SKM-1 (cell line): ENCODE results near the gene ATRNL1.

Source experiments
- DNase-seq: peaks from one replicate; lab custom pipeline; 2025; ENCODE audit not compliant: unreplicated experiment; lab: John Stamatoyannopoulos, UW

ATRNL1 gene

GRCh38 chr10:115879372-115880089 is 786.4 kb downstream of the ATRNL1 start:
- no peak for DNase-seq

- no peak for DNase-seq
Measured at GRCh38 chr10:115882021-115882420, 788.9 kb downstream of the ATRNL1 start.

GRCh38 chr10:115883372-115883771 is 790.2 kb downstream of the ATRNL1 start:
- no peak for DNase-seq

- no peak for DNase-seq
Measured at GRCh38 chr10:115884331-115884730, 791.2 kb downstream of the ATRNL1 start.

- no peak for DNase-seq
Measured at GRCh38 chr10:115895166-115895565, 802.0 kb downstream of the ATRNL1 start.

GRCh38 chr10:115898242-115898641 is 805.1 kb downstream of the ATRNL1 start:
- DNase-seq, result no peak

GRCh38 chr10:115902596-115902995 is 809.4 kb downstream of the ATRNL1 start:
- DNase-seq, result no peak

- DNase-seq, result no peak
Measured at GRCh38 chr10:115903207-115903606, 810.0 kb downstream of the ATRNL1 start.

GRCh38 chr10:115903845-115904244 is 810.7 kb downstream of the ATRNL1 start:
- no peak for DNase-seq

- no peak for DNase-seq
Measured at GRCh38 chr10:115909037-115909436, 815.9 kb downstream of the ATRNL1 start.

GRCh38 chr10:115909962-115910731 is 817.0 kb downstream of the ATRNL1 start:
- no peak for DNase-seq

GRCh38 chr10:115914475-115914874 is 821.3 kb downstream of the ATRNL1 start:
- DNase-seq, result no peak

- no peak for DNase-seq
Measured at GRCh38 chr10:115915429-115915828, 822.3 kb downstream of the ATRNL1 start.

GRCh38 chr10:115918812-115919211 is 825.6 kb downstream of the ATRNL1 start:
- DNase-seq, result no peak

GRCh38 chr10:115921795-115922194 is 828.6 kb downstream of the ATRNL1 start:
- DNase-seq, result no peak

GRCh38 chr10:115931309-115931708 is 838.1 kb downstream of the ATRNL1 start:
- DNase-seq, result no peak

- DNase-seq, result no peak
Measured at GRCh38 chr10:115932099-115932498, 838.9 kb downstream of the ATRNL1 start.

- DNase-seq, result no peak
Measured at GRCh38 chr10:115933098-115933497, 839.9 kb downstream of the ATRNL1 start.

GRCh38 chr10:115935731-115936130 is 842.6 kb downstream of the ATRNL1 start:
- no peak for DNase-seq

GRCh38 chr10:115936926-115937767 is 844.0 kb downstream of the ATRNL1 start:
- DNase-seq, result no peak

GRCh38 chr10:115937768-115938056 is 844.5 kb downstream of the ATRNL1 start:
- DNase-seq, result no peak
